22Rv1 (cell line): ENCODE results near the gene SLC2A9.

Experiments
- CTCF ChIP-seq: fragments of 450-650 bp; IDR thresholded peaks from 2 replicates; pipeline ENCODE4 v1.5.1; 2017; ENCODE audit warnings: mild to moderate bottlenecking
- ZFX ChIP-seq: fragments of 450-650 bp; IDR thresholded peaks from 2 replicates; pipeline ENCODE4 v1.6.1; 2017; ENCODE audit warnings: antibody characterized with exemption, borderline replicate concordance

GRCh38 chr4:10035130-10035529, 13.8 kb upstream of the SLC2A9 start:
- no peak for TF ChIP-seq CTCF
- TF ChIP-seq ZFX: no peak
